HEK293 (cell line): ENCODE results near the gene METTL26.

Experiments used
- BCL11A ChIP-seq: fragments of 450-650 bp; formaldehyde crosslinking; IDR thresholded peaks from 2 replicates; pipeline ENCODE4 v1.5.1; 2016; ENCODE audit warnings: low read depth, missing biosample characterization, missing genetic modification characterization
- EGR2 ChIP-seq: fragments of 450-650 bp; formaldehyde crosslinking; IDR thresholded peaks from 2 replicates; pipeline ENCODE4 v1.5.1; 2016; ENCODE audit warnings: low read depth, missing biosample characterization, missing genetic modification characterization
- ELK4 ChIP-seq: IDR thresholded peaks from 2 replicates; pipeline ENCODE4 v1.6.1; 2011; ENCODE audit warnings: mild to moderate bottlenecking, low read depth, low read length, borderline replicate concordance
- FEZF1 ChIP-seq: fragments of 450-650 bp; formaldehyde crosslinking; IDR thresholded peaks from 2 replicates; pipeline ENCODE4 v1.5.1; 2016; ENCODE audit warnings: missing biosample characterization, missing genetic modification characterization
- GLI4 ChIP-seq: fragments of 450-650 bp; formaldehyde crosslinking; IDR thresholded peaks from 2 replicates; pipeline ENCODE4 v1.5.1; 2016; ENCODE audit warnings: missing biosample characterization, missing genetic modification characterization
- INSM2 ChIP-seq: fragments of 450-650 bp; formaldehyde crosslinking; IDR thresholded peaks from 2 replicates; pipeline ENCODE4 v1.5.1; 2016; ENCODE audit warnings: missing biosample characterization, missing genetic modification characterization
- KLF9 ChIP-seq: fragments of 450-650 bp; formaldehyde crosslinking; IDR thresholded peaks from 2 replicates; pipeline ENCODE4 v1.5.1; 2016; ENCODE audit warnings: missing biosample characterization, missing genetic modification characterization, low read depth
- OVOL3 ChIP-seq: fragments of 450-650 bp; formaldehyde crosslinking; IDR thresholded peaks from 2 replicates; pipeline ENCODE4 v1.5.1; 2016; ENCODE audit warnings: missing biosample characterization, missing genetic modification characterization
- PRDM4 ChIP-seq: fragments of 450-650 bp; formaldehyde crosslinking; IDR thresholded peaks from 2 replicates; pipeline ENCODE4 v1.5.1; 2017; ENCODE audit warnings: missing biosample characterization, missing genetic modification characterization
- SCRT2 ChIP-seq: fragments of 450-650 bp; formaldehyde crosslinking; IDR thresholded peaks from 2 replicates; pipeline ENCODE4 v1.5.1; 2016; ENCODE audit warnings: missing biosample characterization, missing genetic modification characterization
- TCF7L2 ChIP-seq: IDR thresholded peaks from 2 replicates; pipeline ENCODE4 v1.6.1; 2011; ENCODE audit warnings: low read depth, mild to moderate bottlenecking, inconsistent platforms, low read length, moderate library complexity, borderline replicate concordance
- YY2 ChIP-seq: fragments of 450-650 bp; formaldehyde crosslinking; IDR thresholded peaks from 2 replicates; pipeline ENCODE4 v1.5.1; 2016; ENCODE audit warnings: missing biosample characterization, missing genetic modification characterization
- ZFP41 ChIP-seq: fragments of 450-650 bp; formaldehyde crosslinking; IDR thresholded peaks from 2 replicates; pipeline ENCODE4 v1.5.1; 2016; ENCODE audit warnings: missing biosample characterization, missing genetic modification characterization, borderline replicate concordance
- ZFP69B ChIP-seq: fragments of 450-650 bp; formaldehyde crosslinking; IDR thresholded peaks from 2 replicates; pipeline ENCODE4 v1.5.1; 2016; ENCODE audit warnings: missing biosample characterization, missing genetic modification characterization
- ZIC2 ChIP-seq: fragments of 450-650 bp; formaldehyde crosslinking; IDR thresholded peaks from 2 replicates; pipeline ENCODE4 v1.5.1; 2016; ENCODE audit warnings: missing biosample characterization, missing genetic modification characterization
- ZNF112 ChIP-seq: fragments of 450-650 bp; formaldehyde crosslinking; IDR thresholded peaks from 2 replicates; pipeline ENCODE4 v1.5.0; 2017; ENCODE audit warnings: missing biosample characterization, missing genetic modification characterization
- ZNF132 ChIP-seq: fragments of 450-650 bp; formaldehyde crosslinking; IDR thresholded peaks from 2 replicates; pipeline ENCODE4 v1.5.1; 2017; ENCODE audit warnings: missing biosample characterization, missing genetic modification characterization, borderline replicate concordance
- ZNF174 ChIP-seq: fragments of 450-650 bp; formaldehyde crosslinking; IDR thresholded peaks from 2 replicates; pipeline ENCODE4 v1.5.0; 2017; ENCODE audit warnings: missing biosample characterization, mild to moderate bottlenecking, missing genetic modification characterization
- ZNF18 ChIP-seq: fragments of 450-650 bp; formaldehyde crosslinking; IDR thresholded peaks from 2 replicates; pipeline ENCODE4 v1.5.1; 2016; ENCODE audit warnings: missing biosample characterization, missing genetic modification characterization
- ZNF223 ChIP-seq: fragments of 450-650 bp; formaldehyde crosslinking; IDR thresholded peaks from 2 replicates; pipeline ENCODE4 v1.5.1; 2016; ENCODE audit warnings: missing biosample characterization, missing genetic modification characterization
- ZNF292 ChIP-seq: fragments of 450-650 bp; formaldehyde crosslinking; IDR thresholded peaks from 2 replicates; pipeline ENCODE4 v1.5.1; 2016; ENCODE audit warnings: low read depth, missing biosample characterization, missing genetic modification characterization, borderline replicate concordance
- ZNF302 ChIP-seq: fragments of 450-650 bp; formaldehyde crosslinking; IDR thresholded peaks from 2 replicates; pipeline ENCODE4 v1.5.1; 2016; ENCODE audit warnings: missing biosample characterization, missing genetic modification characterization, low read depth
- ZNF324 ChIP-seq: fragments of 450-650 bp; formaldehyde crosslinking; IDR thresholded peaks from 2 replicates; pipeline ENCODE4 v1.5.1; 2016; ENCODE audit warnings: missing biosample characterization, missing genetic modification characterization
- ZNF394 ChIP-seq: fragments of 450-650 bp; formaldehyde crosslinking; IDR thresholded peaks from 2 replicates; pipeline ENCODE4 v1.5.1; 2016; ENCODE audit warnings: missing biosample characterization, missing genetic modification characterization, mild to moderate bottlenecking, moderate library complexity, borderline replicate concordance
- ZNF433 ChIP-seq: fragments of 450-650 bp; formaldehyde crosslinking; IDR thresholded peaks from 2 replicates; pipeline ENCODE4 v1.5.1; 2016; ENCODE audit warnings: missing biosample characterization, missing genetic modification characterization, low read depth
- ZNF48 ChIP-seq: fragments of 450-650 bp; formaldehyde crosslinking; IDR thresholded peaks from 2 replicates; pipeline ENCODE4 v1.5.1; 2016; ENCODE audit warnings: missing biosample characterization, missing genetic modification characterization
- ZNF488 ChIP-seq: fragments of 450-650 bp; formaldehyde crosslinking; IDR thresholded peaks from 2 replicates; pipeline ENCODE4 v1.5.1; 2016; ENCODE audit warnings: missing biosample characterization, missing genetic modification characterization
- ZNF549 ChIP-seq: fragments of 450-650 bp; IDR thresholded peaks from 2 replicates; pipeline ENCODE4 v1.5.1; 2018; ENCODE audit warnings: missing biosample characterization, missing genetic modification characterization, mild to moderate bottlenecking, inconsistent platforms, moderate library complexity
- ZNF585B ChIP-seq: fragments of 450-650 bp; formaldehyde crosslinking; IDR thresholded peaks from 2 replicates; pipeline ENCODE4 v1.5.1; 2016; ENCODE audit warnings: missing biosample characterization, missing genetic modification characterization
- ZNF624 ChIP-seq: fragments of 450-650 bp; formaldehyde crosslinking; IDR thresholded peaks from 2 replicates; pipeline ENCODE4 v1.5.1; 2017; ENCODE audit warnings: missing biosample characterization, missing genetic modification characterization
- ZNF747 ChIP-seq: fragments of 450-650 bp; formaldehyde crosslinking; IDR thresholded peaks from 2 replicates; pipeline ENCODE4 v1.5.1; 2016; ENCODE audit warnings: missing biosample characterization, missing genetic modification characterization
- ZNF76 ChIP-seq: fragments of 450-650 bp; formaldehyde crosslinking; IDR thresholded peaks from 2 replicates; pipeline ENCODE4; 2016; ENCODE audit warnings: low read depth, missing biosample characterization, missing genetic modification characterization, borderline replicate concordance
- ZNF777 ChIP-seq: fragments of 450-650 bp; formaldehyde crosslinking; IDR thresholded peaks from 2 replicates; pipeline ENCODE4 v1.5.1; 2017; ENCODE audit warnings: missing biosample characterization, missing genetic modification characterization, borderline replicate concordance
- ZSCAN30 ChIP-seq: fragments of 450-650 bp; IDR thresholded peaks from 2 replicates; pipeline ENCODE4 v1.5.1; 2018; ENCODE audit warnings: missing biosample characterization, mild to moderate bottlenecking, missing genetic modification characterization, moderate library complexity

The METTL26 gene

GRCh38 chr16:679814-680624 is 43.9 kb upstream of the METTL26 start, which contains the start of gene STUB1 (continued):
- TF ChIP-seq ZNF488, result no peak
- no peak for TF ChIP-seq YY2 (tag by site-specific recombination)
- peak; percentile 81; the same call in 1 of the 2 replicates for TF ChIP-seq ZNF777 (tag by site-specific recombination)
- no peak for TF ChIP-seq ZNF223 (tag by site-specific recombination)
- no peak for TF ChIP-seq ZNF585B (tag by site-specific recombination)
- TF ChIP-seq GLI4, result no peak
- TF ChIP-seq ZNF624 (tag by site-specific recombination), result no peak
- no peak for TF ChIP-seq PRDM4 (tag by site-specific recombination)
- no peak for TF ChIP-seq ZNF549 (tag by site-specific recombination)
- no peak for TF ChIP-seq ZNF174 (tag by site-specific recombination)
- TF ChIP-seq ZNF324 (tag by site-specific recombination), result peak; percentile 71; the same call in 1 of the 2 replicates
- TF ChIP-seq ZNF48 (tag by site-specific recombination), result no peak
- no peak for TF ChIP-seq ZNF302 (tag by site-specific recombination)
- TF ChIP-seq ZNF18 (tag by site-specific recombination), result no peak
- TF ChIP-seq ZNF132 (tag by site-specific recombination), result no peak
- TF ChIP-seq SCRT2, result no peak
- no peak for TF ChIP-seq ZNF112 (tag by site-specific recombination)
- TF ChIP-seq ZSCAN30, result no peak
- no peak for TF ChIP-seq ZNF747 (tag by site-specific recombination)
- TF ChIP-seq ELK4, result peak; percentile 49; the same call in 1 of the 2 replicates
- TF ChIP-seq TCF7L2, result no peak
- TF ChIP-seq ZFP69B (tag by site-specific recombination), result peak; percentile 77; the same call in 1 of the 2 replicates
- TF ChIP-seq KLF9 (tag by site-specific recombination), result peak; percentile 72
- no peak for TF ChIP-seq ZNF292
- TF ChIP-seq ZNF394 (tag by site-specific recombination), result no peak
- TF ChIP-seq ZFP41 (tag by site-specific recombination), result no peak
- no peak for TF ChIP-seq ZNF433 (tag by site-specific recombination)
- peak; percentile 55; the same call in 1 of the 2 replicates for TF ChIP-seq ZNF76 (tag by site-specific recombination)
- TF ChIP-seq INSM2 (tag by site-specific recombination), result no peak
- no peak for TF ChIP-seq OVOL3 (tag by site-specific recombination)
- TF ChIP-seq FEZF1, result no peak
- no peak for TF ChIP-seq BCL11A (tag by site-specific recombination)
- TF ChIP-seq EGR2 (tag by site-specific recombination), result peak; percentile 78
- peak; percentile 12; the same call in 1 of the 2 replicates for TF ChIP-seq ZIC2
